K562 (cell line): ENCODE measurements around the gene CDH20. TPM values are rescaled to one million over a fixed set of nuclear protein-coding genes. Genes with fewer than 3 reads are reported as not detected.

Source experiments
- ATAC-seq: fragments of 200-7000 bp; cut with Tn5 transposase; 3 replicates; pipeline ENCODE4 v1.9.1; 2020; ENCODE audit warnings: moderate library complexity
- BruUV-seq: library from RNA; stranded (reverse); fragments of 400-500 nt; replicated peaks from 2 replicates; lab custom pipeline; 2021; lab: Mats Ljungman, UMichigan
- CTCF ChIA-PET: fragments of 300-600 bp; formaldehyde crosslinking; extraction: SDS; loops from one replicate; lab custom pipeline; 2021; ENCODE audit warnings: low intra/inter-chr PET ratio; lab: Yijun Ruan, JAX
- POLR2A ChIA-PET: fragments of 300-600, 350-650 bp; sonication (Branson Sonifier 250); formaldehyde crosslinking; extraction: SDS; loops from one replicate; lab custom pipeline; 2021; ENCODE audit warnings: antibody characterized with exemption, inconsistent platforms; lab: Yijun Ruan, JAX
- DNase-seq, 4 experiments: peaks; one replicate each; pipeline versions ENCODE4 v3.0.0 to v3.0.0-alpha.2; 2011 to 2018; ENCODE audit warnings: low spot score in 3 of 4, mixed read lengths in 3 of 4; ENCODE audit errors: extremely low read depth in 1 of 4
- FAIRE-seq: peaks from 2 replicates; lab custom pipeline; 2011; peaks lifted over from hg19 to GRCh38; lab: Jason Lieb, UNC
- H2AFZ ChIP-seq: 2 replicates; pipeline ENCODE4 v1.6.0; 2011; ENCODE audit warnings: low read depth, low read length, control low read depth, inconsistent platforms
- H3K27ac ChIP-seq: fragments of 200-600 bp; 3 replicates; pipeline ENCODE4 v1.8.0; 2011; ENCODE audit warnings: low read depth, mild to moderate bottlenecking, control low read depth, inconsistent platforms, low read length, moderate library complexity, mixed read lengths; ENCODE audit errors: extremely low read depth
- H3K27me3 ChIP-seq, 2 experiments: fragments of 300-600 bp in 1 of 2; 2 replicates in 1 of 2; 3 replicates in 1 of 2; pipeline versions ENCODE4 v1.6.0 to v1.8.0; 2011; ENCODE audit warnings: inconsistent platforms in 2 of 2, low read length in 2 of 2, mild to moderate bottlenecking in 1 of 2, mixed read lengths in 1 of 2, moderate library complexity in 1 of 2; ENCODE audit not compliant: control insufficient read depth in 2 of 2, insufficient read depth in 2 of 2
- H3K36me3 ChIP-seq: fragments of 300-600 bp; 3 replicates; pipeline ENCODE4 v1.8.0; 2011; ENCODE audit warnings: mild to moderate bottlenecking, low read length, inconsistent platforms; ENCODE audit not compliant: control insufficient read depth, insufficient read depth
- H3K4me1 ChIP-seq, 2 experiments: fragments of 200-600 bp in 1 of 2; replicated peaks in 1 of 2; 2 replicates in 1 of 2; 3 replicates in 1 of 2; pipeline versions ENCODE4 v1.5.1 to v1.8.0; 2011; ENCODE audit warnings: inconsistent platforms in 2 of 2, low read length in 2 of 2, mild to moderate bottlenecking in 1 of 2, mixed read lengths in 1 of 2, moderate library complexity in 1 of 2; ENCODE audit not compliant: control insufficient read depth in 2 of 2, insufficient read depth in 2 of 2
- H3K4me2 ChIP-seq: 2 replicates; pipeline ENCODE4 v1.6.1; 2011; ENCODE audit warnings: low read length, control low read depth, inconsistent platforms, mixed read lengths; ENCODE audit not compliant: insufficient read depth
- H3K4me3 ChIP-seq: fragments of 200-600 bp; sonication (generic), shearing (Covaris generic); 2 replicates; pipeline ENCODE4 v1.5.1; 2016; ENCODE audit warnings: control low read depth, inconsistent platforms
- H3K79me2 ChIP-seq: fragments of 200-600 bp; 3 replicates; pipeline ENCODE4 v1.8.0; 2011; ENCODE audit warnings: low read length, inconsistent platforms; ENCODE audit not compliant: control insufficient read depth, insufficient read depth
- H3K9ac ChIP-seq, 2 experiments: 2 replicates each; pipeline versions ENCODE4 v1.6.0 to v1.6.1; 2011; ENCODE audit warnings: low read depth in 2 of 2, low read length in 2 of 2, control low read depth in 1 of 2, inconsistent platforms in 1 of 2, mild to moderate bottlenecking in 1 of 2, mixed read lengths in 1 of 2; ENCODE audit not compliant: insufficient read depth in 1 of 2
- H3K9me1 ChIP-seq: one replicate; pipeline ENCODE4 v1.6.0; 2011; ENCODE audit warnings: inconsistent platforms, mild to moderate bottlenecking, low read length, moderate library complexity; ENCODE audit not compliant: control insufficient read depth, insufficient read depth
- H3K9me3 ChIP-seq: replicated peaks from 2 replicates; pipeline ENCODE4 v1.5.1; 2011; ENCODE audit warnings: low read depth, low read length, inconsistent platforms; ENCODE audit not compliant: control insufficient read depth, insufficient read depth
- H4K20me1 ChIP-seq: replicated peaks from 2 replicates; pipeline ENCODE4 v1.6.1; 2011; ENCODE audit warnings: low read length, inconsistent platforms, mixed read lengths; ENCODE audit not compliant: control insufficient read depth, insufficient read depth
- ADNP ChIP-seq: fragments of 200-800 bp; sonication (Bioruptor generic); IDR thresholded peaks from 2 replicates; pipeline ENCODE4 v1.6.1; 2016; ENCODE audit warnings: missing genetic modification characterization, missing compliant biosample characterization
- ARID2 ChIP-seq: fragments of 450-650 bp; IDR thresholded peaks from 2 replicates; pipeline ENCODE4 v1.6.1; 2017; ENCODE audit warnings: antibody characterized with exemption, mild to moderate bottlenecking
- FOXA1 ChIP-seq: fragments of 450-650 bp; IDR thresholded peaks from 2 replicates; pipeline ENCODE4 v1.6.1; 2016; ENCODE audit warnings: mild to moderate bottlenecking, borderline replicate concordance
- HNRNPLL ChIP-seq: fragments of 200-400 bp; formaldehyde crosslinking; IDR thresholded peaks from 2 replicates; pipeline ENCODE4 v1.6.1; 2017; ENCODE audit warnings: low read length, low read depth, mild to moderate bottlenecking; ENCODE audit not compliant: poor library complexity, severe bottlenecking
- MAFF ChIP-seq: IDR thresholded peaks from 2 replicates; pipeline ENCODE4 v1.6.1; 2012; ENCODE audit warnings: low read length, improper control_type of control experiment
- MED1 ChIP-seq: sonication (generic); formaldehyde crosslinking; IDR thresholded peaks from 2 replicates; pipeline ENCODE4 v1.8.1; 2023; ENCODE audit warnings: missing genetic modification reagents, borderline replicate concordance
- MYC ChIP-seq, 2 experiments: fragments of 250-450 bp in 1 of 2; sonication (Bioruptor Pico) in 1 of 2; IDR thresholded peaks; 2 replicates each; pipeline versions ENCODE4 v1.5.1 to v1.6.1; 2012 to 2021; ENCODE audit warnings: low read depth in 2 of 2, borderline replicate concordance in 1 of 2, improper control_type of control experiment in 1 of 2, low read length in 1 of 2, mild to moderate bottlenecking in 1 of 2, moderate library complexity in 1 of 2
- PHF8 ChIP-seq: fragments of 200-600 bp; sonication (generic); IDR thresholded peaks from 2 replicates; pipeline ENCODE4 v1.6.1; 2012; ENCODE audit warnings: mixed run types, mild to moderate bottlenecking, inconsistent platforms, low read length, moderate library complexity, borderline replicate concordance
- RBM15 ChIP-seq: fragments of 200-400 bp; formaldehyde crosslinking; IDR thresholded peaks from 2 replicates; pipeline ENCODE4 v1.6.1; 2018; ENCODE audit warnings: mild to moderate bottlenecking, low read length, moderate library complexity; ENCODE audit not compliant: insufficient read depth
- RBM17 ChIP-seq: fragments of 200-400 bp; formaldehyde crosslinking; IDR thresholded peaks from 2 replicates; pipeline ENCODE4 v1.6.1; 2017; ENCODE audit warnings: low read depth, mild to moderate bottlenecking, low read length, borderline replicate concordance
- RNF2 ChIP-seq: sonication (generic); IDR thresholded peaks from 2 replicates; pipeline ENCODE4 v1.6.1; 2016
- SNIP1 ChIP-seq: fragments of 450-650 bp; IDR thresholded peaks from 2 replicates; pipeline ENCODE4 v1.7.1; 2017; ENCODE audit warnings: low read depth, mild to moderate bottlenecking
- WHSC1 ChIP-seq: IDR thresholded peaks from one replicate; pipeline ENCODE4 v1.6.1; 2012; ENCODE audit warnings: low read length, control low read depth, inconsistent platforms
- ZFP30 ChIP-seq: fragments of 250-450 bp; sonication (Bioruptor Pico); IDR thresholded peaks from 2 replicates; pipeline ENCODE4 v1.8.0; 2022; ENCODE audit warnings: moderate library complexity, mild to moderate bottlenecking, inconsistent platforms, borderline replicate concordance
- ZNF184 ChIP-seq: sonication (generic); formaldehyde crosslinking; IDR thresholded peaks from 2 replicates; pipeline ENCODE4 v1.5.0; 2020; ENCODE audit warnings: missing genetic modification reagents
- WGBS: fragments of 100-300 bp; shearing (Covaris generic); methylation state at CpG from one replicate; pipeline ENCODE4 v1.1.6; 2016; ENCODE audit warnings: low coverage, mixed read lengths; ENCODE audit not compliant: insufficient coverage; ENCODE audit errors: missing lambda C conversion rate; 5-methylcytosine and 5-hydroxymethylcytosine counted together
- in situ Hi-C: fragments of 300-500 bp; cut with MboI; formaldehyde crosslinking; loops from 4 replicates; pipeline ENCODE4 v1.15.0; 2018; ENCODE audit warnings: inconsistent platforms, mixed read lengths
- intact Hi-C: fragments of 100-400 bp; cut with micrococcal nuclease; formaldehyde crosslinking; loops from 2 replicates; pipeline ENCODE4 v1.14.2; 2022
- polyA plus RNA-seq, 8 experiments: library from polyadenylated mRNA; depleted of rRNA in 4 of 8; stranded (reverse) in 5 of 8; unstranded in 3 of 8; fragments of >200 nt; fragmentation: Nextera tagmentation in 2 of 8; fragmentation: Illumina TruSeq in 1 of 8; extraction: Ambion mirVana in 2 of 8; extraction: Trizol in 1 of 8; gene quantifications; 2 replicates each; pipeline versions ENCODE4 v1.2.1 to v1.2.3, GENCODE V29; 2011 to 2014; ENCODE audit warnings: inconsistent platforms in 1 of 8, missing spikeins in 1 of 8
- total RNA-seq, 7 experiments: library from RNA; depleted of rRNA in 6 of 7; stranded (reverse); fragments of >200 nt in 6 of 7; fragmentation: Illumina TruSeq in 2 of 7; extraction: Trizol in 2 of 7; gene quantifications; 2 replicates each; pipeline versions ENCODE4 v1.2.1 to v1.2.3, GENCODE V29; 2011 to 2021; ENCODE audit warnings: low replicate concordance in 1 of 7
- TF ChIP-seq, protein P1 (sequence below): sonication (generic); formaldehyde crosslinking; IDR thresholded peaks from 2 replicates; pipeline ENCODE4 v1.8.0; 2022; ENCODE audit warnings: mild to moderate bottlenecking, missing genetic modification reagents
- TF ChIP-seq, protein P2 (sequence below): sonication (generic); formaldehyde crosslinking; IDR thresholded peaks from 2 replicates; pipeline ENCODE4 v1.8.0; 2022; ENCODE audit warnings: mild to moderate bottlenecking, missing genetic modification reagents
- TF ChIP-seq, protein P3 (sequence below): fragments of 450-650 bp; formaldehyde crosslinking; IDR thresholded peaks from 2 replicates; pipeline ENCODE4 v1.4.0; 2020; ENCODE audit warnings: mild to moderate bottlenecking, moderate library complexity

The CDH20 gene
- total and polyA plus RNA-seq, 9 of the 15 experiments (the other 6 are each of a cell fraction or from before 2014, with no cell fraction given): not detected

DNA sequence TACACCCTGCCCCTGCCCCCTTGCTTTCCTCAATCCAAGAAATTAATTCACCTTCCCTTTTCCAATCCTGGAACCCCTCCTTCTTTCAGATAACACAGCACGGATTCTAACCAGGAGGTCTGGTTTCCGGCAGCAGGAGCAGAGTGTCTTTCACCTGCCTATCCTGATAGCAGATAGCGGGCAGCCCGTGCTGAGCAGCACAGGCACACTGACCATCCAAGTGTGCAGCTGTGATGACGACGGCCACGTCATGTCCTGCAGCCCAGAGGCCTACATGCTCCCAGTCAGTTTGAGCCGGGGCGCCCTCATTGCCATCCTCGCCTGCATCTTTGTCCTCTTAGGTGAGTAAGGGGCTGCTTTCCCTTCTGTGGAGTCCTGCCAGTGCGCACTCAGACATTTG lies 216.7 kb downstream of the CDH20 start:
- Histone ChIP-seq H3K4me1 (peaks cover 0 to 6% of the 10 kb centered on the region in 2 experiments; a peak in 1 of 5 replicates), H4K20me1 (no peaks in the 10 kb centered on the region), H3K27ac (no peak overlapping the region), H3K4me2 (no peak overlapping the region), H3K9me1 (no peaks in the 10 kb centered on the region), H3K9ac (no peak overlapping the region), H3K79me2 (no peaks in the 10 kb centered on the region), H2AFZ (no peak overlapping the region), H3K4me3 (no peak overlapping the region), H3K9me3 (no peaks in the 10 kb centered on the region), H3K27me3 (peaks cover 0 to 4% of the 10 kb centered on the region in 2 experiments; a peak in 1 of 5 replicates), H3K36me3 (no peaks in the 10 kb centered on the region)
- BruUV-seq: no TSS peak
- TF ChIP-seq HNRNPLL (no peak), ZNF184 (no peak), ADNP (tag) (no peak), RBM17 (no peak), MED1 (no peak), MAFF (no peak), PHF8 (no peak), RBM15 (no peak), ZFP30 (CRISPR knock-in tag) (no peak), ARID2 (no peak), RNF2 (no peak), MYC (IDR thresholded peaks at IDR 0.05; ENCODE audit: low read depth, low read length) (no peak), MYC (CRISPR knock-in tag; IDR thresholded peaks at IDR 0.05; ENCODE audit: borderline replicate concordance, low read depth) (no peak), SNIP1 (no peak), FOXA1 (no peak), WHSC1 (no peak)
- TF ChIP-seq, protein P1, sequence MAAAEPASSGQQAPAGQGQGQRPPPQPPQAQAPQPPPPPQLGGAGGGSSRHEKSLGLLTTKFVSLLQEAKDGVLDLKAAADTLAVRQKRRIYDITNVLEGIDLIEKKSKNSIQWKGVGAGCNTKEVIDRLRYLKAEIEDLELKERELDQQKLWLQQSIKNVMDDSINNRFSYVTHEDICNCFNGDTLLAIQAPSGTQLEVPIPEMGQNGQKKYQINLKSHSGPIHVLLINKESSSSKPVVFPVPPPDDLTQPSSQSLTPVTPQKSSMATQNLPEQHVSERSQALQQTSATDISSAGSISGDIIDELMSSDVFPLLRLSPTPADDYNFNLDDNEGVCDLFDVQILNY (CRISPR knock-in tag): no peak
- TF ChIP-seq, protein P2, sequence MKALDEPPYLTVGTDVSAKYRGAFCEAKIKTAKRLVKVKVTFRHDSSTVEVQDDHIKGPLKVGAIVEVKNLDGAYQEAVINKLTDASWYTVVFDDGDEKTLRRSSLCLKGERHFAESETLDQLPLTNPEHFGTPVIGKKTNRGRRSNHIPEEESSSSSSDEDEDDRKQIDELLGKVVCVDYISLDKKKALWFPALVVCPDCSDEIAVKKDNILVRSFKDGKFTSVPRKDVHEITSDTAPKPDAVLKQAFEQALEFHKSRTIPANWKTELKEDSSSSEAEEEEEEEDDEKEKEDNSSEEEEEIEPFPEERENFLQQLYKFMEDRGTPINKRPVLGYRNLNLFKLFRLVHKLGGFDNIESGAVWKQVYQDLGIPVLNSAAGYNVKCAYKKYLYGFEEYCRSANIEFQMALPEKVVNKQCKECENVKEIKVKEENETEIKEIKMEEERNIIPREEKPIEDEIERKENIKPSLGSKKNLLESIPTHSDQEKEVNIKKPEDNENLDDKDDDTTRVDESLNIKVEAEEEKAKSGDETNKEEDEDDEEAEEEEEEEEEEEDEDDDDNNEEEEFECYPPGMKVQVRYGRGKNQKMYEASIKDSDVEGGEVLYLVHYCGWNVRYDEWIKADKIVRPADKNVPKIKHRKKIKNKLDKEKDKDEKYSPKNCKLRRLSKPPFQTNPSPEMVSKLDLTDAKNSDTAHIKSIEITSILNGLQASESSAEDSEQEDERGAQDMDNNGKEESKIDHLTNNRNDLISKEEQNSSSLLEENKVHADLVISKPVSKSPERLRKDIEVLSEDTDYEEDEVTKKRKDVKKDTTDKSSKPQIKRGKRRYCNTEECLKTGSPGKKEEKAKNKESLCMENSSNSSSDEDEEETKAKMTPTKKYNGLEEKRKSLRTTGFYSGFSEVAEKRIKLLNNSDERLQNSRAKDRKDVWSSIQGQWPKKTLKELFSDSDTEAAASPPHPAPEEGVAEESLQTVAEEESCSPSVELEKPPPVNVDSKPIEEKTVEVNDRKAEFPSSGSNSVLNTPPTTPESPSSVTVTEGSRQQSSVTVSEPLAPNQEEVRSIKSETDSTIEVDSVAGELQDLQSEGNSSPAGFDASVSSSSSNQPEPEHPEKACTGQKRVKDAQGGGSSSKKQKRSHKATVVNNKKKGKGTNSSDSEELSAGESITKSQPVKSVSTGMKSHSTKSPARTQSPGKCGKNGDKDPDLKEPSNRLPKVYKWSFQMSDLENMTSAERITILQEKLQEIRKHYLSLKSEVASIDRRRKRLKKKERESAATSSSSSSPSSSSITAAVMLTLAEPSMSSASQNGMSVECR (CRISPR knock-in tag): no peak
- TF ChIP-seq, protein P3, sequence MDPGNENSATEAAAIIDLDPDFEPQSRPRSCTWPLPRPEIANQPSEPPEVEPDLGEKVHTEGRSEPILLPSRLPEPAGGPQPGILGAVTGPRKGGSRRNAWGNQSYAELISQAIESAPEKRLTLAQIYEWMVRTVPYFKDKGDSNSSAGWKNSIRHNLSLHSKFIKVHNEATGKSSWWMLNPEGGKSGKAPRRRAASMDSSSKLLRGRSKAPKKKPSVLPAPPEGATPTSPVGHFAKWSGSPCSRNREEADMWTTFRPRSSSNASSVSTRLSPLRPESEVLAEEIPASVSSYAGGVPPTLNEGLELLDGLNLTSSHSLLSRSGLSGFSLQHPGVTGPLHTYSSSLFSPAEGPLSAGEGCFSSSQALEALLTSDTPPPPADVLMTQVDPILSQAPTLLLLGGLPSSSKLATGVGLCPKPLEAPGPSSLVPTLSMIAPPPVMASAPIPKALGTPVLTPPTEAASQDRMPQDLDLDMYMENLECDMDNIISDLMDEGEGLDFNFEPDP (CRISPR knock-in tag): no peak
- 0% methylated on average over 10 of the region's 11 CpGs for WGBS
- intact Hi-C loops (no loop called here), in situ Hi-C loops (no loop called here)
- CTCF ChIA-PET: no interaction called here
- DNase-seq (no peak), FAIRE-seq (no peak), ATAC-seq (no peak)
- POLR2A ChIA-PET: no interaction called here
